ENCODE results near the gene PCNT.

PCNT gene

DNA sequence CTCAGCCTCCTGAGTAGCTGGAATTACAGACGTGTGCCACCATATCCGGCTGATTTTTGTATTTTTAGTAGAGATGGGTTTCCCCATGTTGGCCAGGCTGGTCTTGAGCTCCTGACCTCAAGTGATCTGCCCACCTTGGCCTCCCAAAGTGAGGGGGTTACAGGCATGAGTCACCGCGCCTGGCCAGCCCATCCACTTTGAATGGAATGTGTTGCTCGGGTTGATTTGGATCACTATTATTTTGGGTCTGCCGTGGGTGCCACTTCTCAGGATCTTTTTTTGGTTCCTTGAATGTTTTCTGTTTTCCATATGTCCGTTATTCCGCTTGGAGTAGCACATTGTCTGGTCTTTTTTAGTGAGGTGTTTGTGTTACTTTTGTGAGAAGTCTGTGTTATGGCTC, 17.0 kb downstream of the PCNT start:
- no peak for DNase-seq (ENCODE audit: low spot score)

DNA sequence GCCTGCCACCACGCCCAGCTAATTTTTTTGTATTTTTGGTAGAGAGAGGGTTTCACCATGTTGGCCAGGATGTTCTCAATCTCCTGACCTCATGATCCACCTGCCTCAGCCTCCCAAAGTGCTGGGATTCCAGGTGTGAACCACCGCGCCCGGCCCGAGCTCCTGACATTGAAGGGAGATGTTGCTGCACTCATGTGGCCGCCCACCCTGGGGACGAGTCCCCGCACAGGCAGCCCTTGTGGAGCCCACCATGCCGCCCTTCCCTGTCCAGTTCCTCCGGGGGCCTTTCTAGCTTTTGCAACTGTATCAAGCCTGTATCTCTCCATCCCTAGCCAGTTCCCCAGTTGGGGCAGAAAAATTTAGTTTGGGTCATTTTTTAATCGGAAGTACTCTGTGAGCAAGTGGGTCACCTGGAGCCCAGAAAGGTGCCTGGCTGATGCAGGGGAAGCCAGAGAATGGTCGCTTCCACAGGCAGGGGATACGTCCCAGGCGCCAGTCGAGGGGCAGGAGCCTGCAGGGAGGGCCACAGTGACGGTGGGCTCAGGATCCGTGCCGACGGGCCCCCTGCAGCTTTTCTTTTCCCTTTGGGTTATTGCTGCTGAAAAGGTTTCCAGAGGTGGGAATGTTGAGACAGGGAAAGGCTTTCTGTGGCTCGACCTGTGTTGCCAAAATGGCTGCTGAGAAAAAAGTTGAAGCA, 20.4 kb downstream of the PCNT start:
- DNase-seq (ENCODE audit: low spot score): no peak

DNA sequence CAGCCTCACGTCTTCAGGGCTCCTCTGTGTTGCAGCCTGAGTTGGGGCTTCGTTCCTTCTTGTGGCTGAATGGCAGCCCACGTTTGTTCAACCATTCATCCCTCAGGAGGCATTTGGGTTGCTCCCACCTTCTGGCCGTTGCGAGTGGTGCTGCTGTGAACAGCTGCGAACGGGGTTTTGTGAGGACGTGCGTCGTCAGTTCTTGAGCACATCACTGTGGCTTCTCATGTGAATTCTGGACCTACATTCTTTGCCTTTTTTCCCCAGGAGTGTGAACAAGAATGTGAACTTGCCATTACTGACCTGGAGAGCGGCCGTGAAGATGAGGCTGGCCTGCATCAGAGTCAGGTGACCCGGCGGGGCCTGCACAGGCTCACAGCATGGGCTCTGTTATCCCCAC, 21.9 kb downstream of the PCNT start:
- no peak for DNase-seq (ENCODE audit: low spot score)

DNA sequence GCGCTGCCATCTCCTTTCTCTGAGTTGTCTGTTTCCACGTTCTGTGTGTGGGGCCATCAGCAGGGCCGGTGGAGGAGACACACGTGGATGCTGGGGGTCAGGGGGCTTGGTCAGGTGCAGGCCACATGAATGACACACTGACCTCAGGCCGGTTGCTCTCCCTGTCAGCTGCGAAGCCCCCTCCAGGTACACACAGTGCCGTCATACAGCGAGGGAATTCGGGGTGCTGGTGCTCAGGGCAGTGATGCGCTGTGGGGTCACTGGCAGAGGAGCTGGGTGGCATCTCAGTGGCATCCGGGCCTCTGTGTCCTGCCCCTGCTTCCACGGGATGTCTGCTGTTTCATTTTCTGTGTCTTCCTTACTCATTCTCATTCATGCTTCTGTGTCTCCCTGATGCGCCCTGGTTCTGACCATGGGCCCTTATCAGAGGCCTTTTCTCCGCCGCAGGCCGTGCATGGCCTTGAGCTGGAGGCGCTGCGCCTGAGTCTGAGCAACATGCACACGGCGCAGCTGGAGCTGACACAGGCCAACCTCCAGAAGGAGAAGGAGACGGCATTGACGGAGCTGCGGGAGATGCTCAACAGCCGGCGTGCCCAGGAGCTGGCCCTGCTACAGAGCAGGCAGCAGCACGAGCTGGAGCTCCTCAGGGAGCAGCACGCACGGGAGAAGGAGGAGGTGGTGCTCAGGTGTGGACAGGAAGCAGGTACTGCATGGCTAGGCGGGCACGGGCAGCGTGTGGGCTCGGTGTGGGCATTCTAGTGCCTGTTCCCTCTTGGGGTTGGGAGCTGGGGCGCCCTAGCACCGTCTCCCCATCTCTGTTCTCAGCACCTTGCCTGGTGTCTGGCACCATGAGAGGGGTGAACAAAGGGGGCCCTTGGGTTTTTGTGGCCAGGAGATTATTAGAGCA, 22.6 kb downstream of the PCNT start:
- DNase-seq (ENCODE audit: low spot score): no peak

DNA sequence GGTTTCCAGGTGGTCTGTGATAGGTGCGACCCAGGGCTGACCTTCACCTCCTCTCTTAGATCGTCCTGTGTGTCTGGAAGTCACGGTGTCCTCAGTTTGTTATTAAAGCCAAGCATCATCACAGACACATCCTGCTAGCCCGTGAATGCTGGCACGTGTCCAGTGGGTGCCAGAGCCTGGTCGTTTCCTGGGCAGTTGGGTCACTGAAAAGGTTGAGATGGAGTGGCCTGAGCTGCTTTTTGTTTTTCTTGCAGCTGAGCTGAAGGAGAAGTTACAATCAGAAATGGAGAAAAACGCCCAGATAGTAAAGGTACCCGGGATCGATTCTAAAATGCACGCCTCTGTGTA, 23.2 kb downstream of the PCNT start:
- no peak for DNase-seq (ENCODE audit: low spot score)

DNA sequence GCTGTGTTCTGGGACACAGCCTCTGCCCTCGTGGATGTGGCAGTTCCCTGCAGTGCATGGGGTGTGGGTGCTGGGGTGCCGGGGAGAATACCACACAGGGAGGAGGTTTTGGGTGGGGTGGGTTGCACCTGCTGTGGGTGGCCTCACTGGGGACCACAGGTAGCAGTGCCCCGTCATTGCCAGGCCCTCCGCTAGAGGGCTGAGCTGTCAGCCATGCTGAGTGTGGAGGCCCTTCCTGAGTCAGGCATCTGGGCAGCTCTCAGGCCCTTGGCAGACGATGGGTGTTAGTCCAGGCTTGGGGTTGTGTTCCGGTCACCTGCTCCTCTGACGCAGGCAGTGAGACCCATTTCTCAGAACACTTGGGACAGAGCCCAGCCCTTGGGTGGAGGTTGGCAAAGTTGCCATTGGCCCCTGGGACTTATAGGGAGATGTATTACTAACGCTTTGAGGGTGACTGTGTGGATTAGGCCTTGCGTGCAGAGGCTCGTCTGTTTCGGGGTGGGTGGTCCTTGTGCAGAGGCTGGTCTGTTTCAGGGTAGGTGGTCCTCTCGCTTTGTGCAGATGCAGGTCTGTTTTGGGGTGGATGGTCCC, 23.9 kb downstream of the PCNT start:
- DNase-seq (ENCODE audit: low spot score): no peak

DNA sequence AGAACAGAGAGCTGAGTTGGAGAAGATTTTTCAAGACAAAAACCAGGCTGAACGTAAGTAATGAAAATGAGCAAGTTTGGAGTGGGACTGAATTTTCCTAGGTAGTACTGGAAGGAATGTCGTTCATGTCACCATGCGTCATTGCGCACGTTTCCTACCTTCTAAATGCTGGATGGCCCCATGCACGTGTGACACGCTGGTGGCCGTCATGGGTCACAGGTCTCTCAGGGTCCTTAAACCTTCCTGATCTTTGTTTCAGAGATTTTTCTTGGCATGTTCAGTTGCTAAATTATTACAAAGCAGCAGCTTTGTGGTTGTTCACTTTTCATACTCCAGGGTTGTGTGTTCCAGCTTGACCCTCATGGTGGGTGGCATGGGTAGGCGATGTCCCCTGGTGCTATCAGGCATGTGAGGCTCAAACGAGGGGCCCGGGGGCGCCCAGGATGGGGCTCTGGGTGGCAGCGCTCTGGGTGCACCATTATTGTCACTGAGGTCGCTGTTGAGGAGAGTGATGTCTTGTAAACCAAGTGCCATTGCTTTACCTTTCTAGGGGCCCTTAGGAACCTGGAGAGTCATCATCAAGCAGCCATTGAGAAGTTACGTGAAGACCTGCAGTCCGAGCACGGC, 25.3 kb downstream of the PCNT start:
- DNase-seq (ENCODE audit: low spot score): no peak

DNA sequence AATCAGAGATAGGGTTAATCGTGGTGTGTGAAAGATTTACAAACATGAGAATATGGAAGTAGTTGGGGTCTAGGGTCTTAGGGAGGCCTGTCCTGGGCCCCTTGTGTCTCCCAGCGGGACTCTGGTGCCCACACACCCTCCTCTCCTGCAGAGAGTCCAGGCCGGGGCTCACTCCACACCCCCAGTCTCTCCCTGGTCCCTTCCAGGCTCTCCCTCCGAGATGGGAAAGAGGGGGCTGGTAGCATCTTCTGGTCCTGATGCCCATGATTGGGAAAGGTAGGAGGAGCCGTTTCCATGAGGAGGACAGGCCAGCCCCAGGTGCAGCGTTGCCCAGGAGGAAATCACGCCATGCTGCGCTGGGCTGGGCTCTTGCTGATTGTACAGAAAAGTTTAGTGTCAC, 26.6 kb downstream of the PCNT start:
- DNase-seq (ENCODE audit: low spot score): no peak

DNA sequence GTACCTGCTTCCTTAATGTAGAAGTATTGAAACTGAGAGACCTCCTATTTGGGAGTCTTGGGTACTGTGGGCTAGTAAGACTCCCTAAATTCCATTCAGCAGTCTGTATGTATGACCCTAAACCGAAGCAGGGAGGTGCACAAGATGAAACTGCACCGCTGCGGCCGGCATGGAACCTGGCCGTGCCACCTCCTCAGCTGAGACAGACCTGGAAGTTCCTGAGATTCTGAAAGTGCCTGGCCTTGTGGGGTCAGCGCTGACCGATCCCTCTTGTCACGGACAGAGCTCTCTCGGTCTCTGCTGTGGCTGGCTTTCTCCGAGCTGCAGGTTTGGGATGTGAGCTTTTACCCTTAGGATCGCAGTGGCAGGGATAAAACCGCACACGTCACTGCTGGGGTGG, 27.0 kb downstream of the PCNT start:
- no peak for DNase-seq (ENCODE audit: low spot score)

DNA sequence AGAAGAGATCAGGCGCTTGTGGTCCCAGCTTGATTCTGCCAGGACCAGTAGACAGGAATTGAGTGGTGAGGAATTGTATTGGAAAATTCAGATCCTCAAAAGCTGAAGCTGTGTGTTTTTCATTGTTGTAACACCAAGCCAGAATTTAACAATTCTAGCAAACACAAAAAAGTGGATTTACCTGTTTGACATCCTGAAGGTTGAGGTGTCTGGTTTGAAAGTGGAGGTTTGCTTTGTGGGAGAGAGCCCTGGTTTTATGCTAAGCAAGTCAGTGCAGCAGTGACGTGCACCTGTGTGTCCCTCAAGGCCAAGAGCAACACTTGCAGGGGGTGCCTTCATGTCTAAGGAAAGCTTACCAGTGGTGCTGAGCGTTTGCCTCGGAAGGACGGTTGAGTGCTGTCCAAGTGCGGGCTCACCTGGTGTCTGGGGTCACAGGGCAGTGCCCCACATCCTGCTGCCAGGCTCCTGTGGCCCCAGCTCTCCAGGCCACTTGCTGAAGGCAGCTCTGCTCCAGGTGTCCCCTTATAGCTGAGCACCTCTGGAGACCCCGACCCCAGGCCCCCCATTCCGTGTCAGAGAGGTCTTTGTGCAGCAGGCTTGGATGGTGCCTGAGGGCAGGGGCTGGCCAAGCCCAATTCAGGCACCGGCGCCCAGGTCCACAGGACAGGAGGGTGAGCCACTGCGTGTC, 27.7 kb downstream of the PCNT start:
- no peak for DNase-seq (ENCODE audit: low spot score)

DNA sequence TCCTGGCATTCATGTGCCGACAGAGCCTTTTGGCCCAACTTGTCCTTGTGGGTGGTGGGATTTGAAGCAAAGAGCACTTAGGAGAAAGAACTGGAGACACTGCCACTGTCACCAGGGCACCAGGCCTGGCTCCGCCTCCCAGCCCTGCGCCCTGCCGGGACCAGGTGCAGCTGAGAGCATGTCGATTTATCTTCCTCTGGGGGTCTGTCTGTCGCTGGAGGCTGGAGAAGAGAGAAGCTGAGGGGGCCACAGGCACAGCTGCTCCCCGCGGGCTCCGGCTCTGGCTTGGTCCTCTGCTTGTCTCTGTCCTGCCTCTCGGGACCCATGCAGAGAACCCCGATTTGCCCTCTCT, 28.2 kb downstream of the PCNT start:
- DNase-seq (ENCODE audit: low spot score): no peak

DNA sequence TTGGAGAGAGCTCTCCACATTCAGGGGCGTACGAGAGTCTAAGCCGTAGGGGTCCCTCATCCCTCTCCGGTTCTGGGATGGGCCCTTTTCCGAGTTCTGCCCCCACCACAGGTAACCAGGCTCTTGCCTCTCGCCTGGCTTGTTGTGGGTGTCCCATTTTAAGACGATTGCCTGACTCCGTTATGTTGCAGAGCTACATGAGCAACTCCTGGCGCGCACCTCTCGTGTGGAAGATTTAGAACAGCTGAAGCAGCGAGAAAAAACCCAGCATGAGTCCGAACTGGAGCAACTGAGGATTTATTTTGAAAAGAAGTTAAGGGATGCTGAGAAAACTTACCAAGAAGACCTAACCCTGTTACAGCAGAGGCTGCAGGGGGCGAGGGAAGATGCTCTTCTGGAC, 29.0 kb downstream of the PCNT start:
- DNase-seq (ENCODE audit: low spot score): no peak

DNA sequence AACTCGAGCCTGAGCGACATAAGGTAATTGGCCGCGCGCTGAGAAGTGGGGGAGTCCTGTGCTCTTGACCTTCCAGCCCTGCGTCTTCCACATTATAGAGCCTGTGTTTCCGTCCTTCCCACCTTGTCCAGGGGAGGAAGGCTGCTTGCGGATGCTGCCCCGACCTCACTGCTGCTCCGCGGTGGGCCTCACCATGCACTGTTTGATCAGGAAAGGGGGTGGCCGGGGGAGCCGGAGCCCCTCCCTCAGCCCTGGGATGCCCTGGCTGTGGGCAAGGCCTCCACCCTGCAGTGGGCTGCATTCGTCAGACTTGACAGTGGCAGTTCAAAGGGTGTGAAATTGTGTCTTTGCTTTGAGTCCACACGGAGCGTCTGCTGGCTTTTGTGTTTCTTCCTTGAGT, 30.1 kb downstream of the PCNT start:
- no peak for DNase-seq (ENCODE audit: low spot score)

DNA sequence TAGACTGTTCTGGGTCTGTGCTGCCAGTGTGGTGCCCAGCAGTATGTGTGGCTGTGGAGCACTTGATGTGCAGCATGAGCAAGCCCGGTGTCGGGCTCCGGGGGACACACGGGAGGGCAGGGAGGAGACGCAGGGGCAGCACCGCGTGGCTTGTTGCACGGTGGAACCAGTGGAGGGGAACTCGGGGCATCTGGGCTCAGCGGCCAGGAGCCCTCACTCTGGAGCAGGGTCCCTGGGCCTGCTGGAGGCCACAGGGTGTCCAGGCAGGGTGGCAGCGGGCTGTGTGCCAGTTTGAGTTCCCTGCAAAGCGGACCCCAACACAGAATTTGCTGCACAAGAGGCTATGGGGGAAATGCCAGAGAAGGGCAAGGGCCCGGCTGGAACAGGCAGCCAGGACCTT, 30.6 kb downstream of the PCNT start:
- no peak for DNase-seq (ENCODE audit: low spot score)

DNA sequence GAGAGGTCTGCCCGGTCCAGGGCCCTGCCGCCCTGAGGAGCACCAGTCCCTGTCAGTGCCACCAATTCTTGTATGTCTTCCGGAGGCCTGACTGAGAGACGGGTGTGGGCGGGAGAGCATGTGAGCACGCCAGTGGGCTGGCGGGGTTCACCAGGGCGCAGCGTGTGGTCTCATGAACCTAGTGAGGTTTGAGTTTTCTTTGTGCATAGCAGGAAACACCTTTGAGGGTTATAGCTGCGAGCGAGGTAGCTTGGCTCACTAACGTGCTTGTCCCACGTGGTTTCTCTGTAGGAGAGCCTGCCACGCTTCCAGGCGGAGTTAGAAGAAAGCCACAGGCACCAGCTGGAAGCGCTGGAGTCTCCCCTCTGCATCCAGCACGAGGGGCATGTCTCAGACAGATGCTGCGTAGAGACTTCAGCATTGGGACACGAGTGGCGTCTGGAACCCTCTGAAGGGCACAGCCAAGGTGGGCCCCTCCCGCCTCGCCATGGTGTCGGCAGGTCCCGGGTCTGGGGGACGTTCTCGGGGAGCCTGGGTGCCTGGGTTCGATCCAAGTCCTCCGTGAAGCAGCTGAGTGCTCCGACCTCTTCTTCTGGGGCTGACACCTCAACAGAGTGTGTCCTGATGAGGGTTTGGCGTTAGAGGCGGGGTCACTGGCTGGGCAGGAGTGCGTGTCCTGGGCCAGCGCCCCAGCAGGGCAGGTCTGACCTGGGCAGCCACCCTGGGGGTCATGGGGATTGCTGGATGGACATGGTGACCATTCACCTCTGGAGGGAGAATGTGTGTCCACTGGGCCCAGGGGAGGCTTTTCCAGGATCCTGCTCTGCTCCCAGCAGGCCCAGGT, 31.4 kb downstream of the PCNT start:
- no peak for DNase-seq (ENCODE audit: low spot score)

DNA sequence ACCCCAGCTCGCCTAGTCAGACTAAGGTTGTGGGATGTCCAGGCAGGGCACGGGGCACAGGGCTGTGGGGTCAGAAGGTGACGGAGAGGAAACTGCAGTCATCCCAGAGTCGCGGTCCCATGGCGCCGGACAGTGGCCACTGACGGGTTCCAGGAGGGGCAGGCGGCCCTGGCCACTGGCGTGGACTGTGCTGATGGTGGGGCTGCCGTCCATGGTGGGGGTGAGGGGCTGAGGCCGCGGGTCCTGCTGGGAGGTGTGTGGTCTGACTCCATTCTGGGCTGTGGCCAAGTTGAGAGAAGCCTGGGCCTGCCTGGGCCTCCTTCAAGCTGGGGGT, 32.0 kb downstream of the PCNT start:
- DNase-seq (ENCODE audit: low spot score): no peak

DNA sequence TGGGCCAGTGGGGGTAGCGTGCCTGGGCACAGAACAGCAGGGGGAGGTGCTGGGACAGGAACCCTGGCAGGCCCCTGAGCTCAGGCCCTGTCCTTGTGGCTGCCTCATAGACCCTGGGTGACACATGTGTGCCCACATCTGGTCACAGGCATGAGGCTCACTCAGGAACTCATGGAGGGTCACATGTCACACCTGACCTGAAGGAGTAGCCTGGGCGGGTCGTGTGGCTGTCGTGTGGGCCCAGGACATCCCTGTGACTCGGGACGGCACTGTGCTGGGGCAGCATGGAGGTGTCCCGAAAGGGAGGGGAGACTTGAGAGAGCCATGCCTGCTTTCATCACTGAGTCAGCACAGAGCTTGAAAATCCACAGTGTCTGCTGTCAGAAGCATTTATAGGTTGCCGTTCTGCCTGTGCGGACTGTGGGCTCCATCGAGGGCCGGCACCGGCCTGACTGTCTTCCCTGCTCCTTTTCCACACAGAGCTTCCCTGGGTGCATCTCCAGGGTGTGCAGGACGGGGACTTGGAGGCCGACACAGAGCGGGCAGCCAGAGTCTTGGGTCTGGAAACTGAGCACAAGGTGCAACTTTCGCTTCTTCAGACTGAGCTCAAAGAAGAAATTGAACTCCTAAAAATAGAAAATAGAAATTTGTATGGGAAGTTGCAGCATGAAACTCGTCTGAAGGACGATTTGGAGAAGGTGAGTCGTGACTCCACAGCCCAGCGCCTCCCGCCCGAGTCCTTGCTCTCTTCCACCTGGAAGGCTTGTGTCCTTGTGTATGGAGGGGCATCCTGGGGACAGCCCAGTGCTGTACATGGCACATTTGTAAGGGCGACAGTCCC, 32.8 kb downstream of the PCNT start:
- no peak for DNase-seq (ENCODE audit: low spot score)

DNA sequence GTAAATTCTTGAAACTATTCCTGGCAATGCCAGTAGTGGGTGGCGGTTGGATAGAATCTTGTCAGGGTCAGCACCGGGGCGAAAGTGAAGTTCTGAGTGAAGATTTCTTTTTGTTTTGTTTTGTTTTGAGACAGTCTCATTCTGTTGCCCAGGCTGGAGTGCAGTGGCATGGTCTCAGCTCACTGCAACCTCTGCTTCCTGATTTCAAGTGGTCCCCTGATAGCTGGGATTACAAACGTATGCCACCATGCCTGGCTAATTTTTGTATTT, 33.3 kb downstream of the PCNT start:
- DNase-seq (ENCODE audit: low spot score): no peak

DNA sequence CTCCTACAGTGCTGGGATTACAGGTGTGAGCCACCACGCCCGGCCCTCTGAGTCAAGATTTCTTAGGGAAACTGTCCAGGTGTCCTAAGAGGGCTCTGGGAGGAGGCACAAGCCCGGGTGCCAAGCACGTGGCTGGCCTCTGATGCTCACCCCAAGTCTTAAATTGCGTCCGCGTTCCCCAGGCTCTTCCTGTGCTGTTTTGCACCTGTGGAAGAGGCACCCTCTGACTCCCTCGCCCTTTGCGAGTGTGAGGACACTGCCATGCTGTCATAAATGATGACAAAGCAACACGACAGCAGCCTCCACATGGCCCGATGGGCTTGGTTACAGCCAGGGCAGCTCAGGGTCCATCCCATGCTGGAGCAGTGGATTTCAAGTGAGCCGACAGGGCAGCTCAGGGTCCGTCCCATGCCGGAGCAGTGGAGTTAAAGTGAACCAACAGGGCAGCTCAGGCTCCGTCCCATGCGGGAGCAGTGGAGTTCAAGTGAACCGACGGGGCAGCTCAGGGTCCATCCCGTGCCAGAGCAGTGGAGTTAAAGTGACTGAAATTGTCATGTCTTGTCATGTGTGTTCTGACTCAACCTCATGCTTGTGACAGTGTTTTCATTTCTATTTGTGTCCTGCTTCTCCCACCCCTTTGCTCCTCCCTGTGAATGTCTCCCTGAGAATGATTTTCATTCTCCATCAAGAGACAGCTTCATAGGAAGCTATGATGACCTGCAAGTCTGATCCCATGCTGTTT, 33.9 kb downstream of the PCNT start:
- DNase-seq (ENCODE audit: low spot score): no peak

DNA sequence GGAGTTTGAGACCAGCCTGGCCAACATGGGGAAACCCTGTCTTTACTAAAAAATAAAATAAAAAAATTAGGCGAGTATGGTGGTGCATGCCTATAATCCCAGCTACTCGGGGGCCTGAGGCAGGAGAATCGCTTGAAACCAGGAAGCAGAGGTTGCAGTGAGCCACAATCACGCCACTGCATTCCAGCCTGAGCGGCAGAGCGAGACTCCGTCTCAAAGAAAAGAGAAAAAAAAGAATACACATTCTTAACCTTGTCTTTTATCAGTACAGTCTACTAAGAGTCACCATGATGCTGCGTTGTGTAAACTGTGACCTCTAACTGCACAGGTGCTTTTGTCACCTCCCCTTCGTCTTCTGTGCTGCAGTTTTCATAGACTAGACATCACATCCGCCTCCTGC, 37.2 kb downstream of the PCNT start:
- DNase-seq (ENCODE audit: low spot score): no peak

Data from CD4-positive, alpha-beta T cell treated with Interleukin-6 at 100 ng/mL for 8 hours (primary cell).